Dermis blood vessel endothelial cell (primary cell): ENCODE measurements around the gene MRPL2. TPM values are rescaled to one million over a fixed set of nuclear protein-coding genes. Genes with fewer than 3 reads are reported as not detected.
A peak's percentile ranks its signal among the peaks of the same experiment; 100 is the strongest.

ENCODE experiments used
- DNase-seq: peaks from one replicate; pipeline ENCODE4 v3.0.0; 2010
- total RNA-seq: library from RNA; depleted of rRNA; stranded (reverse); fragments of >200 nt; gene quantifications from 2 replicates; pipeline ENCODE4 v1.2.3, GENCODE V29; 2014

The MRPL2 gene
- 18.5 and 19.4 TPM in 2 replicates for total RNA-seq

- DNase-seq, result peak; percentile 99
These were observed at the start of gene MRPL2, which contains the start of gene KLC4 for GRCh38 chr6:43059168-43060033. MRPL2 (minus strand) TSS chr6:43059434; CDS start chr6:43059381, 53 bp downstream. KLC4 (plus strand) TSS chr6:43059631; CDS start chr6:43061336, 1,705 bp downstream.

- DNase-seq, result no peak
These were observed 48.3 kb upstream of the MRPL2 start for GRCh38 chr6:43107344-43108062.

- no peak for DNase-seq
These were observed 46.4 kb upstream of the MRPL2 start for GRCh38 chr6:43105538-43106222.

GRCh38 chr6:43103253-43103876 is 44.1 kb upstream of the MRPL2 start:
- no peak for DNase-seq

- DNase-seq, result no peak
These were observed 42.3 kb upstream of the MRPL2 start for GRCh38 chr6:43101497-43101896.

GRCh38 chr6:43097502-43097901 is 38.3 kb upstream of the MRPL2 start:
- DNase-seq, result no peak

- DNase-seq, result peak; percentile 10
These were observed 37.9 kb upstream of the MRPL2 start for GRCh38 chr6:43097098-43097489.

GRCh38 chr6:43096451-43097097 is 37.3 kb upstream of the MRPL2 start:
- peak; percentile 11 for DNase-seq

- DNase-seq, result no peak
These were observed 36.7 kb upstream of the MRPL2 start for GRCh38 chr6:43095939-43096338.

GRCh38 chr6:43093436-43094289 is 34.4 kb upstream of the MRPL2 start:
- peak; percentile 45 for DNase-seq

- DNase-seq, result no peak
These were observed 33.4 kb upstream of the MRPL2 start for GRCh38 chr6:43092635-43093034.

GRCh38 chr6:43091436-43091991 is 32.3 kb upstream of the MRPL2 start:
- DNase-seq, result no peak

GRCh38 chr6:43091020-43091419 is 31.8 kb upstream of the MRPL2 start:
- no peak for DNase-seq

- DNase-seq, result no peak
These were observed 31.3 kb upstream of the MRPL2 start for GRCh38 chr6:43090559-43090956.

GRCh38 chr6:43089874-43090558 is 30.8 kb upstream of the MRPL2 start:
- no peak for DNase-seq

- no peak for DNase-seq
These were observed 30.2 kb upstream of the MRPL2 start for GRCh38 chr6:43089467-43089866.

- no peak for DNase-seq
These were observed 29.4 kb upstream of the MRPL2 start for GRCh38 chr6:43088654-43089056.

GRCh38 chr6:43086022-43086658 is 26.9 kb upstream of the MRPL2 start:
- DNase-seq, result no peak

GRCh38 chr6:43082806-43083655 is 23.8 kb upstream of the MRPL2 start:
- no peak for DNase-seq
